ENCODE measurements around the gene UBE2L6.

DNA sequence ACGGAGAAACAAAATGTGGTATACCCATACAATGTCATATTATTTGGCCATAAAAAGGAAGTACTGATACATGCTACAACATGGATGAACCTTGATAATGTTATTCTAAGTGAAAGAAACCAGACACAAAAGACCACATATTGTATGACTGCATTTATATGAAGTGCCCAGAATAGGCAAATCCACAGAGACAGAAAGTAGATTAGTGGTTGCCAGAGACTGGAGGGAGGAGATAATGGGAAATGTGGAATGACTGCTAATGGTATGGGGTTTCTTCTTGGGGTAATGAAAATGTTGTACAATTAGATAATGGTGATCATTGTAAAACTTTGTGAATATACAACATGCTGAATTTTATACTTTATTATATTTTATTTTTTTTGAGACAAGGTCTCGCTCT is 46.4 kb downstream of the UBE2L6 start:
- no peak for TF ChIP-seq EZH2 (IDR thresholded peaks at IDR 0.05; ENCODE audit: borderline replicate concordance, insufficient read depth, low read depth, low read length, poor library complexity, severe bottlenecking)
- TF ChIP-seq, protein P1, sequence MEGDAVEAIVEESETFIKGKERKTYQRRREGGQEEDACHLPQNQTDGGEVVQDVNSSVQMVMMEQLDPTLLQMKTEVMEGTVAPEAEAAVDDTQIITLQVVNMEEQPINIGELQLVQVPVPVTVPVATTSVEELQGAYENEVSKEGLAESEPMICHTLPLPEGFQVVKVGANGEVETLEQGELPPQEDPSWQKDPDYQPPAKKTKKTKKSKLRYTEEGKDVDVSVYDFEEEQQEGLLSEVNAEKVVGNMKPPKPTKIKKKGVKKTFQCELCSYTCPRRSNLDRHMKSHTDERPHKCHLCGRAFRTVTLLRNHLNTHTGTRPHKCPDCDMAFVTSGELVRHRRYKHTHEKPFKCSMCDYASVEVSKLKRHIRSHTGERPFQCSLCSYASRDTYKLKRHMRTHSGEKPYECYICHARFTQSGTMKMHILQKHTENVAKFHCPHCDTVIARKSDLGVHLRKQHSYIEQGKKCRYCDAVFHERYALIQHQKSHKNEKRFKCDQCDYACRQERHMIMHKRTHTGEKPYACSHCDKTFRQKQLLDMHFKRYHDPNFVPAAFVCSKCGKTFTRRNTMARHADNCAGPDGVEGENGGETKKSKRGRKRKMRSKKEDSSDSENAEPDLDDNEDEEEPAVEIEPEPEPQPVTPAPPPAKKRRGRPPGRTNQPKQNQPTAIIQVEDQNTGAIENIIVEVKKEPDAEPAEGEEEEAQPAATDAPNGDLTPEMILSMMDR (IDR thresholded peaks at IDR 0.05): no peak

All from B cell (primary cell).